Activated naive CD8-positive, alpha-beta T cell treated with anti-CD3 and anti-CD28 coated beads, Interleukin-2, amount 50 U/mL, for 24 hours (primary cell): ENCODE measurements around the gene TRIM36.
A peak's percentile ranks its signal among the peaks of the same experiment; 100 is the strongest.

Experiments
- ATAC-seq: fragments of 150-1000 bp; cut with Tn5 transposase; one replicate; pipeline ENCODE4 v1.10.0; 2021
- DNase-seq: peaks from one replicate; pipeline ENCODE4 v3.0.0; 2021
- H3K27ac Mint-ChIP-seq: one replicate; pipeline ENCODE4 v1.8.0; 2021; ENCODE audit warnings: mild to moderate bottlenecking, mixed read lengths
- H3K27me3 Mint-ChIP-seq: one replicate; pipeline ENCODE4 v1.8.0; 2021; ENCODE audit warnings: mixed read lengths
- H3K36me3 Mint-ChIP-seq: one replicate; pipeline ENCODE4 v1.8.0; 2021; ENCODE audit warnings: low read depth, mixed read lengths
- H3K4me1 Mint-ChIP-seq: one replicate; pipeline ENCODE4 v1.8.0; 2021; ENCODE audit warnings: mixed read lengths
- H3K4me3 Mint-ChIP-seq: one replicate; pipeline ENCODE4 v1.8.0; 2021; ENCODE audit warnings: mild to moderate bottlenecking, moderate library complexity, mixed read lengths
- H3K9me3 Mint-ChIP-seq: one replicate; pipeline ENCODE4 v1.8.0; 2021; ENCODE audit warnings: mixed read lengths

The TRIM36 gene

GRCh38 chr5:115124741-115125140, 45.0 kb downstream of the TRIM36 start:
- Mint-ChIP-seq H3K27me3 (peaks cover 8% of the 10 kb centered on the region), H3K9me3 (no peaks in the 10 kb centered on the region), H3K4me1 (no peaks in the 10 kb centered on the region), H3K36me3 (no peaks in the 10 kb centered on the region), H3K4me3 (no peak overlapping the region), H3K27ac (no peak overlapping the region)
- no peak for DNase-seq
- no peak for ATAC-seq

- DNase-seq (no peak), ATAC-seq (no peak)
- Mint-ChIP-seq H3K36me3 (no peaks in the 10 kb centered on the region), H3K4me1 (no peaks in the 10 kb centered on the region), H3K27ac (no peak overlapping the region), H3K9me3 (no peaks in the 10 kb centered on the region), H3K4me3 (no peak overlapping the region), H3K27me3 (peaks cover 33% of the 10 kb centered on the region)
Observed at GRCh38 chr5:115116001-115116400, 53.7 kb downstream of the TRIM36 start.

- H3K27ac Mint-ChIP-seq, result no peak overlapping the region
- H3K4me1 Mint-ChIP-seq, result no peaks in the 10 kb centered on the region
- ATAC-seq (no peak), DNase-seq (no peak)
- no peaks in the 10 kb centered on the region for H3K36me3 Mint-ChIP-seq
- H3K4me3 Mint-ChIP-seq, result no peak overlapping the region
- H3K27me3 Mint-ChIP-seq, result peaks cover 35% of the 10 kb centered on the region
- H3K9me3 Mint-ChIP-seq, result no peaks in the 10 kb centered on the region
Observed at GRCh38 chr5:115109840-115110239, 59.9 kb downstream of the TRIM36 start.

GRCh38 chr5:115109356-115109755, 60.4 kb downstream of the TRIM36 start:
- no peaks in the 10 kb centered on the region for H3K4me1 Mint-ChIP-seq
- ATAC-seq, result no peak
- H3K27me3 Mint-ChIP-seq, result peaks cover 33% of the 10 kb centered on the region
- no peaks in the 10 kb centered on the region for H3K36me3 Mint-ChIP-seq
- DNase-seq, result no peak
- no peak overlapping the region for H3K4me3 Mint-ChIP-seq
- no peak overlapping the region for H3K27ac Mint-ChIP-seq
- no peaks in the 10 kb centered on the region for H3K9me3 Mint-ChIP-seq

GRCh38 chr5:115100319-115100955, 69.3 kb downstream of the TRIM36 start:
- DNase-seq (no peak), ATAC-seq (no peak)
- H3K27me3 Mint-ChIP-seq, result peaks cover 16% of the 10 kb centered on the region
- H3K9me3 Mint-ChIP-seq, result no peaks in the 10 kb centered on the region
- H3K4me3 Mint-ChIP-seq, result no peak overlapping the region
- H3K4me1 Mint-ChIP-seq, result no peaks in the 10 kb centered on the region
- H3K27ac Mint-ChIP-seq, result no peak overlapping the region
- H3K36me3 Mint-ChIP-seq, result no peaks in the 10 kb centered on the region

- Mint-ChIP-seq H3K4me3 (no peak overlapping the region), H3K9me3 (no peaks in the 10 kb centered on the region), H3K36me3 (no peaks in the 10 kb centered on the region), H3K4me1 (no peaks in the 10 kb centered on the region), H3K27ac (no peak overlapping the region), H3K27me3 (peaks cover 10% of the 10 kb centered on the region)
- DNase-seq, result peak; percentile 18
- peak; percentile 43 for ATAC-seq
Observed at GRCh38 chr5:115098041-115098702, 71.5 kb downstream of the TRIM36 start.

- no peak overlapping the region for H3K4me3 Mint-ChIP-seq
- peaks cover 7% of the 10 kb centered on the region for H3K27me3 Mint-ChIP-seq
- ATAC-seq (no peak), DNase-seq (no peak)
- H3K36me3 Mint-ChIP-seq, result no peaks in the 10 kb centered on the region
- H3K9me3 Mint-ChIP-seq, result no peaks in the 10 kb centered on the region
- H3K4me1 Mint-ChIP-seq, result no peaks in the 10 kb centered on the region
- H3K27ac Mint-ChIP-seq, result no peak overlapping the region
Observed at GRCh38 chr5:115097236-115097635, 72.5 kb downstream of the TRIM36 start.

GRCh38 chr5:115096034-115096769, 73.5 kb downstream of the TRIM36 start:
- DNase-seq (no peak), ATAC-seq (no peak)
- no peak overlapping the region for H3K27ac Mint-ChIP-seq
- no peaks in the 10 kb centered on the region for H3K4me1 Mint-ChIP-seq
- H3K4me3 Mint-ChIP-seq, result no peak overlapping the region
- no peaks in the 10 kb centered on the region for H3K36me3 Mint-ChIP-seq
- peaks cover 9% of the 10 kb centered on the region for H3K27me3 Mint-ChIP-seq
- H3K9me3 Mint-ChIP-seq, result no peaks in the 10 kb centered on the region

GRCh38 chr5:115087951-115088350, 81.8 kb downstream of the TRIM36 start:
- DNase-seq (no peak), ATAC-seq (no peak)
- H3K27ac Mint-ChIP-seq, result no peak overlapping the region
- no peak overlapping the region for H3K4me3 Mint-ChIP-seq
- H3K27me3 Mint-ChIP-seq, result peaks cover 22% of the 10 kb centered on the region
- H3K36me3 Mint-ChIP-seq, result no peaks in the 10 kb centered on the region
- H3K9me3 Mint-ChIP-seq, result no peaks in the 10 kb centered on the region
- H3K4me1 Mint-ChIP-seq, result no peaks in the 10 kb centered on the region

- peaks cover 20% of the 10 kb centered on the region for H3K27me3 Mint-ChIP-seq
- no peak for DNase-seq
Observed at GRCh38 chr5:115086473-115086872, 83.2 kb downstream of the TRIM36 start.

GRCh38 chr5:115084246-115084793, 85.4 kb downstream of the TRIM36 start:
- H3K36me3 Mint-ChIP-seq, result no peaks in the 10 kb centered on the region
- ATAC-seq (no peak), DNase-seq (no peak)
- H3K9me3 Mint-ChIP-seq, result no peaks in the 10 kb centered on the region
- H3K27me3 Mint-ChIP-seq, result peaks cover 18% of the 10 kb centered on the region
- no peak overlapping the region for H3K27ac Mint-ChIP-seq
- H3K4me3 Mint-ChIP-seq, result no peak overlapping the region
- no peaks in the 10 kb centered on the region for H3K4me1 Mint-ChIP-seq

More at GRCh38 chr5:115086473-115086872, 83.2 kb downstream of the TRIM36 start:
- ATAC-seq, result no peak
- Mint-ChIP-seq H3K9me3 (no peaks in the 10 kb centered on the region), H3K4me1 (no peaks in the 10 kb centered on the region), H3K27ac (no peak overlapping the region), H3K36me3 (no peaks in the 10 kb centered on the region), H3K4me3 (no peak overlapping the region)

GRCh38 chr5:115079924-115080623, 89.6 kb downstream of the TRIM36 start:
- no peaks in the 10 kb centered on the region for H3K9me3 Mint-ChIP-seq

More at GRCh38 chr5:115079924-115080623, 89.6 kb downstream of the TRIM36 start:
- peaks cover 19% of the 10 kb centered on the region for H3K27me3 Mint-ChIP-seq
- H3K27ac Mint-ChIP-seq, result no peak overlapping the region
- no peaks in the 10 kb centered on the region for H3K4me1 Mint-ChIP-seq
- ATAC-seq (no peak), DNase-seq (no peak)
- H3K36me3 Mint-ChIP-seq, result no peaks in the 10 kb centered on the region
- no peak overlapping the region for H3K4me3 Mint-ChIP-seq
